Measurements from ENCODE around the gene SIRPG. TPM values are rescaled to one million over a fixed set of nuclear protein-coding genes. Genes with fewer than 3 reads are reported as not detected.
A peak's percentile ranks its signal among the peaks of the same experiment; 100 is the strongest.
"Not testable (repeated sequence)": the region's sequence is repeated elsewhere in the genome, so short reads cannot be mapped to it uniquely, and the experiment has no call there.

Gene SIRPG
- total RNA-seq (not detected), polyA plus RNA-seq (ENCODE audit: insufficient read length in 2 of 2) (not detected)
- long read RNA-seq, donor 1, result 0 reads
- long read RNA-seq, donor 2, result 0 reads
- long read RNA-seq, donor 3, result 0 reads
- long read RNA-seq, donor 4, result 0 reads

DNA sequence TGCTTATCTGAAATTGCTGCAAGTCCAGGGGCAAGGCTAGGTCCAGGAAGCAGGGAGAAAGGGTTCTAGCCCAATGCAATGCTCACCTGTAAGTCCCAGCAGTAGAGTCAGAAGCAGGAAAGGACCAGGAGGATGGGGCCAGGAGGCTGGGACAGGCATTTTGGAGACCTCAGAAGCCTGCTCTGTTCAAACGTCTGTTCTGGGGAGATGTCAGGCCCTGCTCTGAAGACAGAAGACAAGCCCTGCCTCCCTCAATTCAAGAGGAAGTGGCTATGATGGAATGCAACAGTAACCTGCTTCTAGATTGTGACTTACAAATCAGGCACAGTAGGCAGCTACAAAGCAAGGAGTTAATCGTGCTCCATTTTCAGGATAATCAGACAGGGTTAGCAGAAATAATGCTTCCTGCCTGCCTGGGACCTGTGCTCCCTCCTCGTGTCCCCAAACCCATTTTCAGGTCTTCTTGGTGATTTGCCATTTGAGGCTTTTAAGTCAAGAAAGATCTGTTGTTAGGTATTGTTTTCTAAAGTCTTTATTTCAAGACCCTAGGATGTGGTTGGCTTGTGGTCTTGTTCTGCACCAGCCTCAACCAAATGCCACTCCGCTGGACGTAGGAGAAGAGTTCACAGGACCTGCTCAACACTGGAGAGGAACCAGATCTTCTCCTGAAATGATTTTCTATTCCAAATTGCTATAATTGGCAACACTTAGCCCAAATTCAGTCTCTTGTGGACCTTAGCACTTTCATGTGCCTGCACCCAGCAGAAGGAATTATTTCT lies at the start of gene SIRPG:
TSS of gene SIRPG (minus strand) at position 224 of the 779 bp plus-strand sequence. CDS start at position 159, 65 bp downstream.
- H3K9me3 ChIP-seq (ENCODE audit: control insufficient read depth, insufficient read depth, low read length), result no peaks in the 10 kb centered on the region
- no peaks in the 10 kb centered on the region for H3K4me1 ChIP-seq (ENCODE audit: control insufficient read depth, insufficient read depth, low read length)
- 90% methylated on average over 4 of the region's 5 CpGs for WGBS (ENCODE audit: insufficient coverage)
- no peaks in the 10 kb centered on the region for H3K27me3 ChIP-seq (ENCODE audit: control insufficient read depth, insufficient read depth, low read length)
- DNase-seq (ENCODE audit: low read depth in 4 of 6, low spot score in 6 of 6), result no peak
- no peak within 1 kb of the TSS for H3K27ac ChIP-seq (ENCODE audit: low read depth, low read length)
- H3K36me3 ChIP-seq (ENCODE audit: control insufficient read depth, insufficient read depth, low read length), result no peaks in the 10 kb centered on the region
- no peak within 1 kb of the TSS for H3K4me3 ChIP-seq (ENCODE audit: low read depth, low read length)

DNA sequence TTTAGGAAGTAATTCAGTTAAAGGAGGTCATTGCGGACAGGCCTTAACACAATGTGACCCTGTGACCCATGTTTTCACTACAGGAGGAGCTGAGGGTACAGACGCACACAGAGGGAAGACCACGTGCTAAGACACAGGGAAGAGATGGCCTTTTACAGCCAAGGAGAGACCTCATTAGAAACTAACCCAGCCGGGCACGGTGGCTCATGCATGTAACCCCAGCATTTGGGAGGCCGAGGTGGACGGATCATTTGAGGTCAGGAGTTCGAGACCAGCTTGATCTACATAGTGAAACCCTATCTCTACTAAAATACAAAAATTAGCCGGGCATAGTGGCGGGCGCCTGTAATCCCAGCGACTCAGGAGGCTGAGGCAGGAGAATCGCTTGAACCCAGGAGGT lies 49.3 kb upstream of the SIRPG start:
- not testable (repeated sequence) for H3K9me3 ChIP-seq (ENCODE audit: control insufficient read depth, insufficient read depth, low read length); H3K27me3 ChIP-seq (ENCODE audit: control insufficient read depth, insufficient read depth, low read length); H3K36me3 ChIP-seq (ENCODE audit: control insufficient read depth, insufficient read depth, low read length); H3K4me3 ChIP-seq (ENCODE audit: low read depth, low read length); H3K27ac ChIP-seq (ENCODE audit: low read depth, low read length); DNase-seq (ENCODE audit: low read depth in 4 of 6, low spot score in 6 of 6); H3K4me1 ChIP-seq (ENCODE audit: control insufficient read depth, insufficient read depth, low read length)
- 82% methylated on average over 6 of the region's 13 CpGs for WGBS (ENCODE audit: insufficient coverage)

DNA sequence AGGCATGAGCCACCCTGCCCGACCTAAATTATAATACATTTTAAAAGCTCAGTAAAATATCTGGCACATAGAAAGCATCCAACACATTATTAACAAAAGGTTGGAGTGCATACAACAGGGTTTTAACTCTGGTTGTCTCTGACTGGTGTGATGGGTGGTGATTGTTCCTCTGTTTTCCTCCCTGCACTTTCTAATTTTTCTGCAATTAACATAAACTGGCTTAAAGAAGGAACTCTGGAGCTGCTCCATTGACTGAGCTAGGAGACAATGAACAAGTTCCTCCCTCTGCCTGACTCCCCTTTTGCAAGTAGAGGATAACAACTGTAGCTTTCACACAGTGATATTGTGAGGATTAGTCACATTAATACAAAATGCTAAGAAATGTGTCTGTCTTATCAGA lies 48.5 kb upstream of the SIRPG start:
- Histone ChIP-seq H3K4me3 (ENCODE audit: low read depth, low read length) (no peak overlapping the region), H3K27me3 (ENCODE audit: control insufficient read depth, insufficient read depth, low read length) (no peaks in the 10 kb centered on the region), H3K27ac (ENCODE audit: low read depth, low read length) (no peak overlapping the region), H3K4me1 (ENCODE audit: control insufficient read depth, insufficient read depth, low read length) (no peaks in the 10 kb centered on the region), H3K9me3 (ENCODE audit: control insufficient read depth, insufficient read depth, low read length) (no peaks in the 10 kb centered on the region), H3K36me3 (ENCODE audit: control insufficient read depth, insufficient read depth, low read length) (no peaks in the 10 kb centered on the region)
- WGBS (ENCODE audit: insufficient coverage), result no CpG with 5 or more reads among the region's 1 CpG
- no peak for DNase-seq (ENCODE audit: low read depth in 4 of 6, low spot score in 6 of 6)

DNA sequence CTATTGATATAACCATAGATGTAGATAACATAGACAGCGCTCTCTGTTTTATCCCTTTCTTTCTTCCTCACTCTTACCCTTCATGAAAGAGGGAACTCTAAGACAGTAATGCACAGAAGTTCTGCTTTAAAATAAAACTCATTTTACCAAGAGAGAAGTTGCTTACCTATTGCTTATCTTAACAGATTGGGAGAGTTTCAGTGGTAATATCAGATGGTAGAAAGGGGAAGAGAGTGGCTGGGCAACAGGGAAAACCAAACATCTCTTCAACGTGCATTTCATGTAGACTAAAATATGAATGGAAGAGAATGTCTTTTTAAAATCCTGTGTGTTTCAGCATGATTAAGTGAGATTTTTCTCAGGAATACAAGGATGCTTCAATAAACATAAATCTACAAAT lies 45.3 kb upstream of the SIRPG start:
- WGBS (ENCODE audit: insufficient coverage), result no CpG with 5 or more reads among the region's 2 CpGs
- Histone ChIP-seq H3K27me3 (ENCODE audit: control insufficient read depth, insufficient read depth, low read length) (no peaks in the 10 kb centered on the region), H3K9me3 (ENCODE audit: control insufficient read depth, insufficient read depth, low read length) (no peaks in the 10 kb centered on the region), H3K27ac (ENCODE audit: low read depth, low read length) (no peak overlapping the region), H3K4me3 (ENCODE audit: low read depth, low read length) (no peak overlapping the region), H3K36me3 (ENCODE audit: control insufficient read depth, insufficient read depth, low read length) (no peaks in the 10 kb centered on the region), H3K4me1 (ENCODE audit: control insufficient read depth, insufficient read depth, low read length) (no peaks in the 10 kb centered on the region)
- DNase-seq (ENCODE audit: low read depth in 4 of 6, low spot score in 6 of 6), result no peak

DNA sequence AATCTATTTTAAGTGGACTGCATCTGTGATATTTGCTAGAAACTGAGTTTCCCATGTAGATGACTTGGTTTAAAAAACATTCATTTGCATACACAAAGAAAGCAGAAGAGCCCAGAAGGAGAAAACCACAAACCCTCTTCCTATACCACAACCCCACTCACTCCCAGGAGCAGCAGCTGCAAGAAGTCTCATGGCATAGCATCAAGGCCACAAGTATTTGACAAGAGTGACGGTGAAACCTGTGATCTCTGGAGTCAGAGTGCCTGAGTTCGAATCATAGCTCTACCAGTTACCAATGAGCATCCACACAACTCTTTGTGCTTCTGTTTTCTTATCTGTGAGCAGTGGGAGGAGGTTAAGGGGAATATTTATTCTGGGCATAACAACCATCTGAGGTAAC lies 44.7 kb upstream of the SIRPG start:
- no peak overlapping the region for H3K4me3 ChIP-seq (ENCODE audit: low read depth, low read length)
- no peaks in the 10 kb centered on the region for H3K36me3 ChIP-seq (ENCODE audit: control insufficient read depth, insufficient read depth, low read length)
- H3K27me3 ChIP-seq (ENCODE audit: control insufficient read depth, insufficient read depth, low read length), result no peaks in the 10 kb centered on the region
- no CpG with 5 or more reads among the region's 2 CpGs for WGBS (ENCODE audit: insufficient coverage)
- no peak for DNase-seq (ENCODE audit: low read depth in 4 of 6, low spot score in 6 of 6)
- no peaks in the 10 kb centered on the region for H3K4me1 ChIP-seq (ENCODE audit: control insufficient read depth, insufficient read depth, low read length)
- H3K27ac ChIP-seq (ENCODE audit: low read depth, low read length), result no peak overlapping the region
- H3K9me3 ChIP-seq (ENCODE audit: control insufficient read depth, insufficient read depth, low read length), result no peaks in the 10 kb centered on the region

DNA sequence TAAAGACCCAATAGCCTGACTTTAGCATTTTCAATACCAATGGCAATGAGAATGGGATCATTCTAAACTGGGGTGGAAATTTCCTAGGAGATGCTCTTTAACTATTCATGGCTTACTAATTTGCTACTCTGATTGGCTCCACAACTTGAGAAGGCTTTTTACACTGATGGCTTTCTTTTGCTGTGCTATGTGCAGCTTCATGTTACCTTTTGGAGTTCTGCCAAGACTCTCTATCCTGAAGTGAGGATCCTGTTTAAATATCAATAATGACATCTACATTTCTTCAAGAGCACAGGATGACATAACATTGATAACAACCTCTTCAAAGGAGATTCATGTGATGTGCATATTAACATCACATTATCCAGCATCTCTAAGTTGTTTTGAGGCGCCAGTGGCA lies 43.4 kb upstream of the SIRPG start:
- no peak overlapping the region for H3K4me3 ChIP-seq (ENCODE audit: low read depth, low read length)
- WGBS (ENCODE audit: insufficient coverage), result 80% methylated on average over 1 of the region's 1 CpG
- H3K36me3 ChIP-seq (ENCODE audit: control insufficient read depth, insufficient read depth, low read length), result no peaks in the 10 kb centered on the region
- H3K27me3 ChIP-seq (ENCODE audit: control insufficient read depth, insufficient read depth, low read length), result no peaks in the 10 kb centered on the region
- DNase-seq (ENCODE audit: low read depth in 4 of 6, low spot score in 6 of 6), result peak in 1 of 6 donors; percentile 15
- H3K9me3 ChIP-seq (ENCODE audit: control insufficient read depth, insufficient read depth, low read length), result no peaks in the 10 kb centered on the region
- H3K4me1 ChIP-seq (ENCODE audit: control insufficient read depth, insufficient read depth, low read length), result no peaks in the 10 kb centered on the region
- no peak overlapping the region for H3K27ac ChIP-seq (ENCODE audit: low read depth, low read length)

DNA sequence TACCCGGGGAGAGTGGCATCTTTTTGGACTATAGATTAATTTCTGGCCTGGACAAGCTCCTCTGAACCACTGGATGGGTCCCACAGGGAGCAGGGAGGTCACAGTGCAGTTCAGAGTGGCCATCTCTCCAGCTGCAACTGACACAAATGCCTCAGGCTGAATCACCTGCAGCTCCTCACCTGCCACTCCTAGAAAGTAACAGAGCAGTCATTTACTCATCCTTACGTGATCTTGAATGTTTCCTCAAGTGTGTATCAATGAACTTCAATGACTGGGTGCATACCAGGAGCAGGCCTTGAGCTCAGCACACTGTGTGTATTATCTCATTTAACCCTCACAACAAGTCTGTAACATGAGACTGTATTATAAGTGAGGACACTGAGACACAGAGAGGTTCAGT lies 40.0 kb upstream of the SIRPG start:
- H3K4me3 ChIP-seq (ENCODE audit: low read depth, low read length), result no peak overlapping the region
- WGBS (ENCODE audit: insufficient coverage), result 100% methylated on average over 2 of the region's 2 CpGs
- H3K9me3 ChIP-seq (ENCODE audit: control insufficient read depth, insufficient read depth, low read length), result no peaks in the 10 kb centered on the region
- no peaks in the 10 kb centered on the region for H3K27me3 ChIP-seq (ENCODE audit: control insufficient read depth, insufficient read depth, low read length)
- no peaks in the 10 kb centered on the region for H3K36me3 ChIP-seq (ENCODE audit: control insufficient read depth, insufficient read depth, low read length)
- DNase-seq (ENCODE audit: low read depth in 4 of 6, low spot score in 6 of 6), result no peak
- no peak overlapping the region for H3K27ac ChIP-seq (ENCODE audit: low read depth, low read length)
- H3K4me1 ChIP-seq (ENCODE audit: control insufficient read depth, insufficient read depth, low read length), result no peaks in the 10 kb centered on the region

DNA sequence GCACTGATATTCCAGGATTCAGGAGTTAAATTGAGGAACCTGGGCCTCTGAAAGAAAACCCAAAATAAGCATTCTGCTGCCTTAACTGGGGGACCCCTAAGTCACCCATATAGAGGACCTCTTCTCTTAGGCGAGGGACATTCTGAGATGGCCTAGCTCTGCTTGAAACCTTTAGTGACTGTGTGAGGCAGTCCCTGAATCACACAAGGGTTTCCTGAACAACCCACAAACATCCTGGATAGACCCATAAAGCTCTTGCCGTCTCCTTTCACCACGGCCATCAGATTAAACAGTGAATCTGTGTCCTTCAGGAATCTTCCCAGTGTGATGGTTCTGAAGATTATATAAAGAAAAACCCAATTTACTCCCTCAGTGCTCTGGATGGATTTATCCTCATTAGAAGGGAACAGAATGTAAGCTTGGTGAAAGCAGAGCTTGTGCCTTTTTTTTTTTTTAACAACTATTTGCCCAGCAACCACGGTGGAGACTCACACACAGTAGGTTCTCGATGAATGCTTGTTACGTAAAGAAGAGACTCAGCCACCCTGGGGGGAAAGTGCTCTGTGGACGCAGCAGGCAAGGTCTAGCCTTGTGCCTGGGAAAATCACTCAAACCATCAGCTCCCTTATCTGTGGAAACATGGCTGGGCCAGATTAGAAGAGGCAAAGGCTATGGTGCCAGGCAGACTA lies 39.1 kb upstream of the SIRPG start:
- Histone ChIP-seq H3K27ac (ENCODE audit: low read depth, low read length) (no peak overlapping the region), H3K4me1 (ENCODE audit: control insufficient read depth, insufficient read depth, low read length) (no peaks in the 10 kb centered on the region), H3K36me3 (ENCODE audit: control insufficient read depth, insufficient read depth, low read length) (no peaks in the 10 kb centered on the region), H3K27me3 (ENCODE audit: control insufficient read depth, insufficient read depth, low read length) (no peaks in the 10 kb centered on the region), H3K9me3 (ENCODE audit: control insufficient read depth, insufficient read depth, low read length) (no peaks in the 10 kb centered on the region), H3K4me3 (ENCODE audit: low read depth, low read length) (no peak overlapping the region)
- WGBS (ENCODE audit: insufficient coverage), result 74% methylated on average over 4 of the region's 7 CpGs
- no peak for DNase-seq (ENCODE audit: low read depth in 4 of 6, low spot score in 6 of 6)

DNA sequence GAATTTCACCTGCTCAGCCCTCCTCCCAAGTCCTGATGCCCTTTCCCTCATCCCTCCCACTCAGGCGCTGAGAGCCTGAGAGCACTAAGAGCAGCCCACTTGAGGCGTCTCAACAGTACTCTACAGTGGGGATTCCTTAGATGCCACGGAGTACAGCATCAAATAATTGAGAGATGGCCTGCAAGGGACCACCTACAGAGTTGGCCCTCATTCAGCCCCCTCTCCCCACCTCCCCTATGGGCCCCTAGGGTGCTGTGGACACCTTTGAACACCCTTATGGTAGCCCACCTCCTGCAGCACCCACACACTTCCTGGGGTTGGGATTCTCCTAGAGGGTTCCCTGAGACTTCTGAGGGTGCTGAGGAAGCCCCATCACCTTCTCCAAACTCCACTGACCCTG lies 37.1 kb upstream of the SIRPG start:
- no peak overlapping the region for H3K27ac ChIP-seq (ENCODE audit: low read depth, low read length)
- WGBS (ENCODE audit: insufficient coverage), result 86% methylated on average over 2 of the region's 3 CpGs

DNA sequence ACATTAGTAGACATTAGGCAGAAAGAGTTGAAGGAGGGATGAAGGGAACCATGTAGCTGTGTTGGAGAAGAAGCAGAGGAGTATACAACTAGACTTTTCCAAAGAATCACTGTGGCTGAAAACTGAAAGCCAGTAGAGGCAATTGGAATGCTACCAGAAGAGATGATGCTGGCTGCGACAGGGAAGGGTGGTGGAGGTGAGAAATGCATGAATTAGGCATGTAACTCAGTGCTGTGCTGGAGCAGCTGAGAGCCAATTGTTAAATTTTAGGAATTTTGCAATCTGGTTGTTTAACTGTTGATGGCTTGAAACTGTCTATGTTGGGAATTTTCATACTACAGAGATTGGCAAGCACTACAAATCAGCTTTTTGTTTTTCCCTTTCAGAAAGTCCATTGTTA lies 35.8 kb upstream of the SIRPG start:
- H3K27me3 ChIP-seq (ENCODE audit: control insufficient read depth, insufficient read depth, low read length), result no peaks in the 10 kb centered on the region
- no peaks in the 10 kb centered on the region for H3K9me3 ChIP-seq (ENCODE audit: control insufficient read depth, insufficient read depth, low read length)
- 56% methylated on average over 1 of the region's 1 CpG for WGBS (ENCODE audit: insufficient coverage)
- no peaks in the 10 kb centered on the region for H3K4me1 ChIP-seq (ENCODE audit: control insufficient read depth, insufficient read depth, low read length)
- no peak overlapping the region for H3K27ac ChIP-seq (ENCODE audit: low read depth, low read length)
- H3K4me3 ChIP-seq (ENCODE audit: low read depth, low read length), result no peak overlapping the region
- H3K36me3 ChIP-seq (ENCODE audit: control insufficient read depth, insufficient read depth, low read length), result no peaks in the 10 kb centered on the region
- DNase-seq (ENCODE audit: low read depth in 4 of 6, low spot score in 6 of 6), result peak in 1 of 6 donors; percentile 62

More for the DNA sequence above, 37.1 kb upstream of the SIRPG start:
- DNase-seq (ENCODE audit: low read depth in 4 of 6, low spot score in 6 of 6), result no peak
- H3K9me3 ChIP-seq (ENCODE audit: control insufficient read depth, insufficient read depth, low read length), result no peaks in the 10 kb centered on the region
- no peaks in the 10 kb centered on the region for H3K36me3 ChIP-seq (ENCODE audit: control insufficient read depth, insufficient read depth, low read length)
- H3K27me3 ChIP-seq (ENCODE audit: control insufficient read depth, insufficient read depth, low read length), result no peaks in the 10 kb centered on the region
- H3K4me3 ChIP-seq (ENCODE audit: low read depth, low read length), result no peak overlapping the region
- H3K4me1 ChIP-seq (ENCODE audit: control insufficient read depth, insufficient read depth, low read length), result no peaks in the 10 kb centered on the region
